Activated CD8-positive, alpha-beta memory T cell treated with anti-CD3 and anti-CD28 coated beads, Interleukin-2, amount 50 U/mL, for 1 hour (primary cell): Measurements from ENCODE around the gene TSSK3.
"Not testable (repeated sequence)": the region's sequence is repeated elsewhere in the genome, so short reads cannot be mapped to it uniquely, and the experiment has no call there.

Experiments
- DNase-seq: peaks from one replicate; pipeline ENCODE4 v3.0.0-alpha.2; 2020; ENCODE audit errors: extremely low read depth

Gene TSSK3

GRCh38 chr1:32338637-32339145 lies 23.6 kb upstream of the TSSK3 start:
- no peak for DNase-seq

GRCh38 chr1:32339363-32339978 lies 22.9 kb upstream of the TSSK3 start:
- DNase-seq: no peak

DNA sequence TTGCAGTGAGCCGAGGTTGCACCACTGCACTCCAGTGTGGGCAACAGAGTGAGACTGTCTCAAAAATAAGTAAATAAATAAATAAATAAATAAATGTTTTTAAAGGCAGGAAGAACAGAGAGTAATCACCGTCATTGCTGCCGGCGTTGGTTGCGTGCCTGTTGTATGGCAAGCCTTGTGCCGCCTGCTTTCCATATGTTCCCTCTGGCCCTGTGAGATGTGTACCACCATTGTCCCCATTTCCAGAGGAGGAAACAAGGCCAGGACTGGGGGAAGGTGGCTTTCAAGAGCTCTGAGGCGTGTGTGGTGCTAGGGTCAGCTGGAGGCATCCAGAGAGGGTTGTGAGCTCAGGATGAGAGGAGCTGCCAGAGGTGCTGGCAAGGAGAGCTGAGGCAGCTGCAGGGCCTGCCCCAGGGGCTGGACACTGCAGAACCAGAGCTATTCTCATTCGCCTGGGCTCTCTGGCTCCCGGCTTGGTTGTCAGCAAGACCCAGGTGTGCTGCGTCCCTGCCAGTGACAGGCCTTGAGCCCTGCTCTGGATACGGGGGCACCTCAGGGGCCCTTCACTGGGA lies 21.1 kb upstream of the TSSK3 start:
- DNase-seq: no peak

- no peak for DNase-seq
These were observed 20.4 kb upstream of the TSSK3 start for GRCh38 chr1:32341971-32342370.

- no peak for DNase-seq
These were observed 19.6 kb upstream of the TSSK3 start for GRCh38 chr1:32342704-32343103.

GRCh38 chr1:32345289-32345827 lies 17.0 kb upstream of the TSSK3 start:
- no peak for DNase-seq

- no peak for DNase-seq
These were observed 15.7 kb upstream of the TSSK3 start for GRCh38 chr1:32346532-32347157.

DNA sequence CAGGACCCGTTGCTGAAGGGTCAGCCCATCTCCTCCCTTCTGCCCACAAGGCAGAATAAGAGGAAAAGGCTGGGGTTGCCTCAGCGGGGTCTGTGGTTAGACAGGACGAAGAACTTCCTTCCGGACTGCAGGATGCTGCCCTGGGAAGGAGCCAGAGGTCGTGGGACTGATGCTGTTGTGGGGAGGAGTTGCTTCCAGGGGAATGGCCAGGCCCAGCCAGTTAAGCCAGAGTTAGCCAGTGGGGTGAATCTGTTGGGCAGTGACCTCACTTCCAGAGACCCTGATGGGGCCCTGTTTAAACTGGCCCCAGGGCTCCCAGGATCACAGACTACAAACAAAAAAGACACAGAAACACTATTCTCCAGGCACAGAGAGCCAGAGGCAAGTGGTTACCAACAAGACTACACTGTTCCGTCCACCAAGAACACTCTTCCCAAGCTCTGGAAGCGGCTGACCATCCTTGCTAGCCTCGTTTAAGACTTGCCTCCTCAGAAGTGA lies 13.1 kb upstream of the TSSK3 start:
- no peak for DNase-seq

- no peak for DNase-seq
These were observed 11.4 kb upstream of the TSSK3 start for GRCh38 chr1:32350785-32351398.

DNA sequence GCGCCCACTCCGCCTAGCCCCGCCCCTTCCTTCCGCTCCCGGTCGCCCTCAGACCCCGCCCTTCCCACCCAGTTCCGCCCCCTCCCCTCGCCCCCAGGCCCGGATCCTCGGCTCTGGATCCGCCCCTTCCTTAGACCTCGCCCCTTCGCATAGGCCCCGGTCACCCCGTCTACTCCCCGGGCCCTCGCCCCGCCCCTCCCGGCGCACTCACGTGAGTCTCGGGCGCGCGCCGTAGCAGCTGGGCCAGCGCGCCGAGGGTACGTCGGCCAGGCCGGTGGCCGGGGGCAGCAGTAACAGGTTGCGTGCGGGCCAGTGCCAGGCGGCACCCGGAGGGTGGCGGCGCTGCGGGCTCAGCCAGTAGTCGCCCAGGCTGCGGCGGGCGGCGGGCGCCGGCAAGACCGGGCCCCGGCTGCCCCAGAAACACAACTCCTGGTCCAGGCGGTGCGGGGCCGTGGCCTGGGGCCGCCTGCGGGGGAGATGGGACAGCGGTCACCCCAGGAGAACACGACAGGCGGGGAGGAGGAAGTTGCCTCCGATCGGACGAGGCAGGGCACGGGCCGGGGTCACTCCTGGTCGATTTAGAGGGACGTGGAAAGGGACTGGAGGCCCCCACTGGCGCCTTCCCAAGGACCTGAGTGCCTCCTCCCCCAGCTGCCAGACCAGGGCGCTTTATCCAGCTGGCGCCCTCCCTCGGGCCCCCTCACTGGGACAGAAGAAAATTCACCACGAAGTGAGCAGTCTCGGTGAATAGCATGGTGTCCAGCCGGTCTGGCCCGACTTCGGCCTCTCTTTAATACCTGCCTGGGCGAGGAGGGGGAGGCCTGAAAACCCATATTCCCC lies 10.7 kb upstream of the TSSK3 start:
- DNase-seq: peak; percentile 74

DNA sequence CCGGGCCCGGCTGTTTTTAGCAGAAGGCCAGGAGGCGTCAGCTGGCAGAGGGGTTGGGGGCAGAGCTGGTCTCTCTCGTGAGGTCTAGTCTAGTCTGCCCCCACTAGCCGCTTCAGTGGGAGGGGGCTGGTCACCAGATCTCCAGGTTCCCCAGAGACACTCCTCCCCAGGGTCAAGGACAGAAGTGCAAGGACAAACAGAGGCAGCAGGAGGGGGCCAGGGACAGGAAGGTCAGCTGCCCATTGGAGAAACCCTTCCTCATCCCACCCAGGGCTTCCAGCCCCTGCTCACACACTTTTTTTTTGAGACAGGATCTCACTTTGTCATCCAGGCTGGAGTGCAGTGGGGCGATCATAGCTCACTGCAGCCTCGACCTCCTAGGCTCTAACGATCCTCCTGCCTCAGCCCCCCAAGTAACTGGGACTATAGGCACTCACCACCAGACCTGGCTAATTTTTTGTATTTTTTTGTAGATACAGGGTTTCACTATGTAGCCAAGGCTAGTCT lies 10.0 kb upstream of the TSSK3 start:
- DNase-seq: no peak

DNA sequence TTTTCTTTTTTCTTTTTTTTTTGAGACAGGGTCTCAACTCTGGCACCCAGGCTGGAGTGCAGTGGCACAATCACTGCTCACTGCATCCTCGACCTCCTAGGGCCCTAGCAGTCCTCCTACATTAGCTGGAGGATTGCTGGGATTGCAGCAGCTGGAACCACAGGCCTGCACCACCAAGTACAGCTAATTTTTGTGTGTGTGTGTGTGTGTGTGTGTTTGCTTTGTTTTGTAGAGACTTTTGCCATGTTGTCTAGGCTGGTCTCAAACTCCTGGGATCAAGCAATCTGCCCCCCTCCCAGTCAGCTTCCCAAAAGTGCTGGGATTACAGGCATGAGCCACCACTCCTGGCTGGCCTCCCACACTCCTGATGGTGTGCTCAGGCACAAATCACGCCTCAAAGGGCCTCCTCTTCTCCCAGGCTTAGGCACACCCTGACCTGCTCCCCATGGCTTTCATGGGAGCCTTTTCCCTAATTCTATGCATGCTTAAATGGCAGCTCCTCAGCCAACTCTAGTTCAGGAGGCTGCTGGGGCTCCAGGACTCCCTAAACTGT lies 9.4 kb upstream of the TSSK3 start:
- DNase-seq: no peak

- DNase-seq: no peak
These were observed 8.9 kb upstream of the TSSK3 start for GRCh38 chr1:32353431-32353830.

- DNase-seq: no peak
These were observed 8.3 kb upstream of the TSSK3 start for GRCh38 chr1:32353886-32354570.

DNA sequence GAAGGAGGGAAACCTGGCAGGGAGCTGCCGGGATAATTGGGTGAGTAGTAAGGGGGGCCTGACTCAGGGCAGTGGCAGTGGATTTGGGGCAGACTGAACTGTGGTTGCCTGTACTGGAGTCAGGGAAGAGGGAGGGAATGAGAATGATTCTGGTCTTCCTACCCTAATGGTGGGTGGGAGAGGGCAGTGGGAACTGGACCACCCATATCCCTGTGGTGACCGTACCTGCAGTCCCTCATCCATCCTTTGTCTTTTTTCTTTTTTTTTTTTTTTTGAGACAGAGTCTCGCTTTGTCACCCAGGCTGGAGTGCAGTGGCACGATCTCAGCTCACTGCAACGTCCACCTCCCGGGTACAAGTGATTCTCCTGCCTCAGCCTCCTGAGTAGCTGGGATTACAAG lies 6.6 kb upstream of the TSSK3 start:
- not testable (repeated sequence) for DNase-seq

- DNase-seq: no peak
These were observed 5.9 kb upstream of the TSSK3 start for GRCh38 chr1:32356478-32356877.

DNA sequence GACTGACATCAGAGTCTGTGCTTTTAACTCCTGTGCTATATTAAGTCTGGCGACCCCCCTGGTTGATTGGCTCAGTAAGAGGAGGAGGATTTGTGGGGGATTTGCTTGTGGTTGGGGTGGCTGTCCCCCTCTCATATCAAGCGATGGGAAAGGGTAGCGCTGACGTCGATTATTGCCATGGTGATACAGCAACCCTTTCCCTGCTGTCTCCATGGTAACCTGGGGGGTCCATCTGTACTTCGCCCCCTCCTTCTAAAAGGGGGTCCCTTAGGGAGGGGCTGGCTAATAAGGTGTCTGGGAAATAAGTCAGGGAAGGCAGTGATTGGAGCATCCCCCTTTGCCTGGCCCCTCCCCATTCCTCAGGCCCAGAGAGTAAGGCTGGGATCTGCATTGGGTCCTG lies 4.7 kb upstream of the TSSK3 start:
- DNase-seq: no peak

DNA sequence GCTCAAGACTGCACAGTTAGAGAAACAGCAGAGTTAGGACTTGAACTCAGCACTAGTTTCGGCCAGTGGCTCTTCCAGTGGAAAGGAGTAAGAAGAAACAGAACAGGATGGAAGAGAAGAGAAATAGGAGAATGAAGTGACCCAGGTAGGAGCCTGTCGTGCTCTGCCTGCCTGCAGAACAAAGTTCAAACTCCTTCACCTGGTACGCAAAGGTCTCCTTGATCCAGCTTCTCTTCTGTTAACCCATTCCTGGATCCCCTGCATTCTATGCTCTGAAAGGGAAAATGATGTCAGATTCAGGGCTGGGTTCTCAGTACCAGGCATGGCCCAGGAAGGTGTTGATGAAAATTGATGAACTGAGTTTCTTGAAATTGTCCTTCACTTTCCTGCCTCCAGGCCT lies 3.9 kb upstream of the TSSK3 start:
- DNase-seq: no peak

DNA sequence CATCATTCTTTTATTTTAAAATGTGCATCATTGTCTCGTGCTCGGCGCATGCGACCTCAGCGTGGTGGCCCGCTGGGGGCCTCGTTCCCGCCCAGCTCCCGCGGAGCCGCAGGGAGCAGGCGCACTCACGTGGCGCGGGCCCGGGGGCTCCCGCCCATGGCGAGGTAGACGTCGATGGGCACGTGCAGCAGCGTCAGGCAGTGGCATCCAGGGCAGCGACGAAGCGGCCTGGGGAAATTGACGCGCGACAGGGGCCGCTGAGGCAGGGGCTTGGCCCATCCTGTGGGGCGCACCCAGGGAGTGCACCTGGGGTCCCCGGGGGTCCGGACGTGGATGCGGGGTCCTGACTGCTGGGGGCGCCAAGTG lies 1.0 kb upstream of the TSSK3 start:
- DNase-seq: no peak

- no peak for DNase-seq
These were observed 465 bp upstream of the TSSK3 start for GRCh38 chr1:32361674-32362473.
